NB4 (cell line): ENCODE data around the gene MCCC1.

ENCODE experiments used
- MYC ChIP-seq: IDR thresholded peaks from 2 replicates; pipeline ENCODE4 v1.6.1; 2011; ENCODE audit warnings: low read depth, low read length
- TF ChIP-seq, protein P1 (sequence below): IDR thresholded peaks from one replicate; pipeline ENCODE4 v1.5.1; 2012; ENCODE audit warnings: low read depth, low read length

DNA sequence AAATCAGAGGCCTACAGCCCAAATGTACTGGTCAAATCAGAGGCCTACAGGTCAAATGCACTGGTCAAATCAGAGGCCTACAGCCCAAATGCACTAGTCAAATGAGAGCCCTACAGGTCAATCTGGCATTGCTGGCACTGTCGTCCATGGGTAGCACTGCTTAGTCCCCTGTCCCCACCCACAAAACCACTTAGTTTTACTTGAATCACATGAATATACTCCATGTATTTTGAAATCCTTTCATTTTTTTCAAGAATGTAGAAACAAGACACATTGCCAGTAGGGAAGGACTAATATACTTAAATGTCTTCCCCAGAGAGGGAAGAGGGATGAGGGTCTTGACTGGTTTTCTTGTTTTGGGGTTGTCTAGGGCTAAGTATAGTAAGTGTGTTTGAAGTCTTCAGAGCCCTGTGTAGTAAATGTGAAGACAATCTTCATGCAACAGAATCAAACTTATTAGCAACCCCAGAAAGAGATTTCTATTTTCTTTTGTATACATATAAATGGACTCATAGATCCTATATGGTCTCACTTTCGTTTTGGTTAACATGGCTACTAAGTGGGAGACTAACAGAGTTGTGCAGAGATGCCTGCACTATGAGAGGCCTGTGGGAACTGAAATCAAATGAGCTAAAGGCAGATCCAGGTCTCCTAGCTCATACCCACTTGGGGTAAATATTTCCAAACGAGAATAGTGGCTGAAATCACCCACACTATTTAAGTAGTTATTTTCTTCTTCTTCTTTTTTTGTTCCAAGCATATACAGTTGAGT is 80.7 kb downstream of the MCCC1 start:
- TF ChIP-seq, protein P1, sequence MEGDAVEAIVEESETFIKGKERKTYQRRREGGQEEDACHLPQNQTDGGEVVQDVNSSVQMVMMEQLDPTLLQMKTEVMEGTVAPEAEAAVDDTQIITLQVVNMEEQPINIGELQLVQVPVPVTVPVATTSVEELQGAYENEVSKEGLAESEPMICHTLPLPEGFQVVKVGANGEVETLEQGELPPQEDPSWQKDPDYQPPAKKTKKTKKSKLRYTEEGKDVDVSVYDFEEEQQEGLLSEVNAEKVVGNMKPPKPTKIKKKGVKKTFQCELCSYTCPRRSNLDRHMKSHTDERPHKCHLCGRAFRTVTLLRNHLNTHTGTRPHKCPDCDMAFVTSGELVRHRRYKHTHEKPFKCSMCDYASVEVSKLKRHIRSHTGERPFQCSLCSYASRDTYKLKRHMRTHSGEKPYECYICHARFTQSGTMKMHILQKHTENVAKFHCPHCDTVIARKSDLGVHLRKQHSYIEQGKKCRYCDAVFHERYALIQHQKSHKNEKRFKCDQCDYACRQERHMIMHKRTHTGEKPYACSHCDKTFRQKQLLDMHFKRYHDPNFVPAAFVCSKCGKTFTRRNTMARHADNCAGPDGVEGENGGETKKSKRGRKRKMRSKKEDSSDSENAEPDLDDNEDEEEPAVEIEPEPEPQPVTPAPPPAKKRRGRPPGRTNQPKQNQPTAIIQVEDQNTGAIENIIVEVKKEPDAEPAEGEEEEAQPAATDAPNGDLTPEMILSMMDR, result no peak
- TF ChIP-seq MYC, result no peak
